Motor neuron (in vitro differentiated cells): ENCODE results near the gene TPI1. TPM values are rescaled to one million over a fixed set of nuclear protein-coding genes. Genes with fewer than 3 reads are reported as not detected.
"Not testable (repeated sequence)": the region's sequence is repeated elsewhere in the genome, so short reads cannot be mapped to it uniquely, and the experiment has no call there.

Experiments used
- ATAC-seq, 8 experiments: fragments of 200-7000 bp; cut with Tn5 transposase; replicated peaks in 6 of 8; 2 replicates each; pipeline ENCODE4 v1.8.0; 2021; ENCODE audit warnings: mild to moderate bottlenecking in 8 of 8, moderate library complexity in 8 of 8
- H3K27ac ChIP-seq, 2 donors: fragments of 250-450 bp; sonication (Bioruptor Pico); 2 replicates each; pipeline ENCODE4 v1.9.0; 2021; ENCODE audit warnings: antibody characterized with exemption in 2 of 2, mild to moderate bottlenecking in 2 of 2, moderate library complexity in 1 of 2
- H3K4me1 ChIP-seq, 2 donors: fragments of 250-450 bp; sonication (Bioruptor Pico); replicated peaks in 1 of 2; 2 replicates each; pipeline ENCODE4 v1.6.1; 2021; ENCODE audit warnings: antibody characterized with exemption in 2 of 2, mild to moderate bottlenecking in 2 of 2, moderate library complexity in 1 of 2
- H3K4me3 ChIP-seq, 5 donors: fragments of 250-450 bp; sonication (Bioruptor Pico); 2 replicates each; pipeline ENCODE4 v1.9.0; 2021; ENCODE audit warnings: antibody characterized with exemption in 5 of 5, mild to moderate bottlenecking in 5 of 5, moderate library complexity in 4 of 5
- WGBS, 10 experiments: fragments of 450-650 bp; shearing (Covaris generic); methylation state at CpG; one replicate each; pipeline ENCODE4 v1.0.0; 2022; 5-methylcytosine and 5-hydroxymethylcytosine counted together
- in situ Hi-C, 9 experiments: fragments of 400-800 bp; cut with MboI; loops; one replicate each; pipeline ENCODE4 v1.15.0; 2021; ENCODE audit warnings: low sequenced_read_pairs in 9 of 9, low pct_unique_long_range_greater_than_20kb in 2 of 9; ENCODE audit not compliant: unreplicated experiment in 9 of 9
- total RNA-seq, 8 experiments: library from RNA; unstranded; fragments of 300-600 nt; gene quantifications; 2 replicates each; pipeline versions ENCODE4 v1.2.3 to v1.2.4, GENCODE V29; 2022

TPI1 gene
- total RNA-seq, 8 experiments from 2014 or later, result 544 to 781 (median 685) TPM

DNA sequence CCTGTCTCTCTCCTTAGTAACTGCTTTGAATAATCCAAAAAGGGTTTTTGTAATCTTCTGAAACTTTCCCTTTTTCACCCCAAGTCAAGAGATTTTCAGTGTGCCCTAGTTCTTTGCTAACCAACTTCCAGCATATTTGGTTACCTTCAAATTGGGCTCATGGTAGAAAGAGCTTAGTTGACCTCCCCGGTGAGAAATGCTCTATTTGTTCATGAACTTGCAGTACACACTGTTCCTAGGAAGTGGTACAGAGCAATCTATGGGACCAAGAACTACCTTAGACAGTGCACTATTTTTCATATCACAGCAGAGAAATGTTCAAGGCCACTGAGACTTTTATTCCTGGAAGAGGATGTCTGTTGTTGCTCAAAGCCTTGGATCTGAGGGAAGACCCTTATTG is 13.7 kb upstream of the TPI1 start:
- no peak for ATAC-seq
- Histone ChIP-seq H3K4me3 (peak overlapping the region; percentile 62 to 83 (median 69)), H3K27ac (peak overlapping the region; percentile 77 to 86), H3K4me1 (peaks cover 11% of the 10 kb centered on the region in 2 donors)
- in situ Hi-C loops, result no loop called here
- 57 to 100% (median 86%) methylated on average over 1 of the region's 1 CpG; no CpG with 5 or more reads in 3 of the 10 experiments for WGBS, 10 experiments

DNA sequence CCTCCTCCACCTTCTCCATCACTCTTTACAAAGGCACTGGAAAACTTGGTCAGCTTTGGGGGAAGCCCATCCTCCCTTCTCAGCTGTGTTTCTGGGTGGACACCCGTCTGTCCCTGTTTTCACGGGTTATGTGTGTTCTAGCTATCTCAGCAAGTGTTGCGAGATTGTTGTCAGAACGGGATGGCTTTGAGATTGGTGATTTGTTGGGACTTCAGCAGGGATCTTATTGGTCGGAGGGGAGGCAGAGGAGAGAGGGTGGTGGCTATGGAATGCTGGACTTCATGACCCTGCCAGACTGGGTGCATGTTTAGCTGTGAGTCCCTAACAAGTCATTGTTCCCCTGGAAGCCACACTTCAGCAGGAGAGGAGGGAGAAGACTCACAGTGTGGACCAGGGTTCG is 13.3 kb upstream of the TPI1 start:
- 40 to 100% (median 85%) methylated on average over 1 to 5 of the region's 6 CpGs; no CpG with 5 or more reads in 2 of the 10 experiments for WGBS, 10 experiments
- H3K4me1 ChIP-seq, result peaks cover 11% of the 10 kb centered on the region in 2 donors
- in situ Hi-C loops, result no loop called here
- no peak for ATAC-seq
- no peak overlapping the region for H3K4me3 ChIP-seq
- no peak overlapping the region for H3K27ac ChIP-seq

DNA sequence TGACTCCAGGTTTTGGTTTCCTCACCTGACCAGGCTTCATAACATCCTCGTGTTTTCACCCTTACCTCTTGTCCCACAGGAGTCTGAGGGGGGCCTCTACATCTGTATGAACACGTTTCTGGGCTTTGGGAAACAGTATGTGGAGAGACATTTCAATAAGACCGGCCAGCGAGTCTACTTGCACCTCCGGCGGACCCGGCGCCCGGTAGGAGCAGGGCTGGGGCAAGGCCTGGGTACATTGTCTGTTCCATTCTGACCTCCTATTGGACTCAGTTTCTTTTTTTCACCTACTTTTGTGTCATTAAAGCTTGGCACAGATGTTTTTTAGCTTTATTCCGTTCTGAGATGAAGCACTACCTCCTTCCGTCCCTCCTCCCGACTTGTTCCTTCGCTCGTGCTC is 12.0 kb upstream of the TPI1 start:
- ATAC-seq, result no peak
- in situ Hi-C loops, result no loop called here
- H3K4me1 ChIP-seq, result peaks cover 11% of the 10 kb centered on the region in 2 donors

DNA sequence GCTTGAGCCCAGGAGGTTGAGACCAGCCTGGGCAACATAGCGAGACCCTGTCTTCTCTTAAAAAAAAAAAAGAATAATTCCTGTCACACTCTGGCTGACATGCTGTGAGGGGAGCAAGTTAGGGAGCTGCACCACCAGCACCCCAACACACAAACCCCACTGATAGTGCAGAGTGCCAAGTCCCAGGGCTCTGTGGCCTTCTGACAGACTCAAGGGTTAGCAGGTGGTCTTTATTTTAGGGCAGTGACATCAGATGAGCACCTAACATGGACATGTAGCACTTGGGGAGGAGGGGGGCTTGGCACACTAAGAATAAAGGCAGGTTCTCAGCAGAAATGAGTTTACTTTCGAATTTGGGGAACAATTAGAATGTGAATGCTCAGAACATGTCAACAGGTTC is 8.5 kb upstream of the TPI1 start:
- 86 to 100% (median 100%) methylated on average over 1 to 2 of the region's 2 CpGs; no CpG with 5 or more reads in 6 of the 10 experiments for WGBS, 10 experiments
- Histone ChIP-seq H3K27ac (no peak overlapping the region), H3K4me1 (peaks cover 3 to 5% of the 10 kb centered on the region in 2 donors), H3K4me3 (no peak overlapping the region)
- in situ Hi-C loops, result no loop called here
- ATAC-seq, result no peak

More for the DNA sequence above, 12.0 kb upstream of the TPI1 start:
- H3K4me3 ChIP-seq, result no peak overlapping the region
- H3K27ac ChIP-seq, result no peak overlapping the region
- WGBS, 10 experiments, result 60 to 95% (median 86%) methylated on average over 1 to 13 of the region's 14 CpGs; no CpG with 5 or more reads in 3 of the 10 experiments

DNA sequence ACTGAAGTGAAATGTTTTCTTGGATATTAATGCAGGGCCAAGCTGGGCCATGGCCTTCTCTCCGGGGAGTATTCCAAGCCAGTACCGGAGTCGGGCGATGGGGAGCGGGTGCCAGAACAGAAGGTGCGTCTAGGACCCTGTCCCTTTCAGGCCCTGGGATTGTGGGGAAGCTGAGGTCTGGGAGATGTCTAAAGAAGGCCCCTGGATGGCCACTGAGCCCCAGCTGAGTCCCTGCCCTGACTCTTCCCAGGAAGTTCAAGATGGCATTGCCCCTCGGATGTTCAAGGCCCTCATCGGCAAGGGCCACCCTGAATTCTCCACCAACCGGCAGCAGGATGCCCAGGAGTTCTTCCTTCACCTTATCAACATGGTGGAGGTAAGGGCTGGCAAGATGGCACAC is 7.2 kb upstream of the TPI1 start:
- ATAC-seq, result no peak
- 100% methylated on average over 1 to 2 of the region's 9 CpGs; no CpG with 5 or more reads in 7 of the 10 experiments for WGBS, 10 experiments
- no peak overlapping the region for H3K4me3 ChIP-seq
- no peak overlapping the region for H3K27ac ChIP-seq
- in situ Hi-C loops, result no loop called here
- H3K4me1 ChIP-seq, result no peaks in the 10 kb centered on the region

DNA sequence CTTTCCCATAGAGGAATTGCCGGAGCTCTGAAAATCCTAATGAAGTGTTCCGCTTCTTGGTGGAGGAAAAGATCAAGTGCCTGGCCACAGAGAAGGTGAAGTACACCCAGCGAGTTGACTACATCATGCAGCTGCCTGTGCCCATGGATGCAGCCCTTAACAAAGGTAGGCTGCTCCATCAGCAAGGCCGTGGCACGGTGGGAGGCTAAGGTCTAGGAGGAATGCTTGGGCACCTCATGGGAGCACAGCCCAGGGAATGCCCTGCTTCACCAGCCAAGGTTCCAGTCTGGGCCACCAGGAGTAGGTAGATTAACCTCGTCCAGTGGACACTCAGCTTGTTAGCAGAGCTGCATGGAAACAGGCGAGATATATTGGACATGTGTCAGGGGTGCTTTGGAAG is 6.4 kb upstream of the TPI1 start:
- no peaks in the 10 kb centered on the region for H3K4me1 ChIP-seq
- H3K27ac ChIP-seq, result no peak overlapping the region
- in situ Hi-C loops, result no loop called here
- no peak overlapping the region for H3K4me3 ChIP-seq
- 94 to 100% (median 100%) methylated on average over 1 to 5 of the region's 7 CpGs; no CpG with 5 or more reads in 4 of the 10 experiments for WGBS, 10 experiments
- ATAC-seq, result no peak

DNA sequence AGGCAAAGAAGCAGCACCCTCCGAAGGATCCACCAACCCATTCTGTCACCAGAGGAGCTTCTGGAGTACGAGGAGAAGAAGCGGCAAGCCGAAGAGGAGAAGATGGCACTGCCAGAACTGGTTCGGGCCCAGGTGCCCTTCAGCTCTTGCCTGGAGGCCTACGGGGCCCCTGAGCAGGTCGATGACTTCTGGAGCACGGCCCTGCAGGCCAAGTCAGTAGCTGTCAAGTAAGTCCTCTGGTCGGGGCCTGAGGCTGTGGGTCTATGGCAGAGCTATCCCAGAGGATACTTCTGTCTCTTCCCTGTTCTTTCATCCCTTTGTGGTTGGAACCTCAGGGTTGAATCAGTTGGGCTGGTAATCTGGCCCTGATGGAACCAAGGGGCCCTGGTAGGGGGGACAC is 5.9 kb upstream of the TPI1 start:
- WGBS, 10 experiments, result 95 to 100% (median 98%) methylated on average over 3 to 6 of the region's 9 CpGs; no CpG with 5 or more reads in 6 of the 10 experiments
- in situ Hi-C loops, result no loop called here
- Histone ChIP-seq H3K4me1 (peaks cover 2% of the 10 kb centered on the region in 2 donors), H3K4me3 (no peak overlapping the region), H3K27ac (no peak overlapping the region)
- no peak for ATAC-seq

DNA sequence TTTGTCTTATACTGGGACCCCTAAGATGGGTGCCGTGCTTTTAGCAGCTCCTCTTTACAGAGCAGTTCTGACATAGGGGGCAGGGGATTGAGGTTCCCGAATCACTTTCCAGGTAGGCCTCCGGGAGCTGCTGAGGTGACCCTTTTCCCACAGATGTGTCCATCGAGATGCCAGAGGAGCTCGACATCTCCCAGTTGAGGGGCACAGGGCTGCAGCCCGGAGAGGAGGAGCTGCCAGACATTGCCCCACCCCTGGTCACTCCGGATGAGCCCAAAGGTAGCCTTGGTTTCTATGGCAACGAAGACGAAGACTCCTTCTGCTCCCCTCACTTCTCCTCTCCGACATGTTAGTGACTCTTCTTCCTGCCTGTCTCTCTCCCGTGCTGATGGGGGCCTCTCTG is 4.3 kb upstream of the TPI1 start:
- in situ Hi-C loops, result no loop called here
- peaks cover 8% of the 10 kb centered on the region in 2 donors for H3K4me1 ChIP-seq
- H3K4me3 ChIP-seq, result no peak overlapping the region
- ATAC-seq, result no peak
- WGBS, 10 experiments, result 75 to 93% (median 90%) methylated on average over 2 to 10 of the region's 11 CpGs; no CpG with 5 or more reads in 5 of the 10 experiments
- no peak overlapping the region for H3K27ac ChIP-seq

DNA sequence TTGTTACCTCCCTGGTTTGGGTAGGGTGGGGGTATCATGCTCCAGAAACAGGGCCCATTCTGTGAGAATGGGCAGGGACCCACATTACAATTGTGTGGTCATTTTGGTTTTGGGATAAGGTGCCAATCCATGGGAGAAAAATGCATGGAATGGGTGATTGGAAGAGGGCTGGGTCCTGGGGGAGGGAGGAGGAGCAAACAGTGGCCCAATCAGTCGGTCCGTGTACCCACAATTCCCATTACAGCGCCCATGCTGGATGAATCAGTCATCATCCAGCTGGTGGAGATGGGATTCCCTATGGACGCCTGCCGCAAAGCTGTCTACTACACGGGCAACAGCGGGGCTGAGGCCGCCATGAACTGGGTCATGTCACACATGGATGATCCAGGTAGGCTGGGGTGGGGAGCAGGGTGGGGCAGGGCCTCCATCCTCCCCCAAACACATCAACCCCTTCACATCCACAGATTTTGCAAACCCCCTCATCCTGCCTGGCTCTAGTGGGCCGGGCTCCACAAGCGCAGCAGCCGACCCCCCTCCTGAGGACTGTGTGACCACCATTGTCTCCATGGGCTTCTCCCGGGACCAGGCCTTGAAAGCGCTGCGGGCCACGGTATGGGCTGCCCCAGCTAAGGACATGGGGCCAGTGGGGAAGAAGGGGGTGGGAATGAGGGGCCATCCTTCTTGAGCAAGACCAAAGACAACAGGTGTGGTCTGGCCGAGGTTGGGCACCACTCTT is 3.6 kb upstream of the TPI1 start:
- no peak overlapping the region for H3K27ac ChIP-seq
- 80 to 100% (median 95%) methylated on average over 1 to 4 of the region's 16 CpGs; no CpG with 5 or more reads in 6 of the 10 experiments for WGBS, 10 experiments
- no peak overlapping the region for H3K4me3 ChIP-seq
- in situ Hi-C loops, result no loop called here
- ATAC-seq, result no peak
- peaks cover 8% of the 10 kb centered on the region in 2 donors for H3K4me1 ChIP-seq

DNA sequence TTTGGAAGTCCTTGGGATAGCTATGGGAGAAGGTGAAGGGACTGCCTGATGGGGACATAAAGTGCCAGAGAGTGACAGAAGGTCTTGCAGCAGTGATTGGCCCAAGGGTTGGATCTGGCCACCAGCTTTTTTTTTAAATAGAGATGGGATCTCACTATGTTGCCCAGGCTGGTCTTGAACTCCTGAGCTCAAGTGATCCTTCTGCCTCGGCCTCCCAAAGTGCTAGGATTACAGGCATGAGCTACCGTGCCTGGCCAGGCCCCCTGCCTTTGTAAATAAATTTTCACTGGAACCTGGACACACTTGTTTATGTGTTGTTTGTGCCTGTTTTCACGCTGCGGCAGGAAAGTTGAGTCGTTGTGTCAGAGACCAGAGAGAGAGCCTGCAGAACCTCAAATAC is 2.0 kb upstream of the TPI1 start:
- H3K4me3 ChIP-seq, H3K27ac ChIP-seq, in situ Hi-C loops, ATAC-seq: not testable (repeated sequence)
- H3K4me1 ChIP-seq, result peaks cover 17 to 19% of the 10 kb centered on the region in 2 donors
- WGBS, 10 experiments, result 67 to 100% (median 100%) methylated on average over 1 to 5 of the region's 5 CpGs; no CpG with 5 or more reads in 5 of the 10 experiments

DNA sequence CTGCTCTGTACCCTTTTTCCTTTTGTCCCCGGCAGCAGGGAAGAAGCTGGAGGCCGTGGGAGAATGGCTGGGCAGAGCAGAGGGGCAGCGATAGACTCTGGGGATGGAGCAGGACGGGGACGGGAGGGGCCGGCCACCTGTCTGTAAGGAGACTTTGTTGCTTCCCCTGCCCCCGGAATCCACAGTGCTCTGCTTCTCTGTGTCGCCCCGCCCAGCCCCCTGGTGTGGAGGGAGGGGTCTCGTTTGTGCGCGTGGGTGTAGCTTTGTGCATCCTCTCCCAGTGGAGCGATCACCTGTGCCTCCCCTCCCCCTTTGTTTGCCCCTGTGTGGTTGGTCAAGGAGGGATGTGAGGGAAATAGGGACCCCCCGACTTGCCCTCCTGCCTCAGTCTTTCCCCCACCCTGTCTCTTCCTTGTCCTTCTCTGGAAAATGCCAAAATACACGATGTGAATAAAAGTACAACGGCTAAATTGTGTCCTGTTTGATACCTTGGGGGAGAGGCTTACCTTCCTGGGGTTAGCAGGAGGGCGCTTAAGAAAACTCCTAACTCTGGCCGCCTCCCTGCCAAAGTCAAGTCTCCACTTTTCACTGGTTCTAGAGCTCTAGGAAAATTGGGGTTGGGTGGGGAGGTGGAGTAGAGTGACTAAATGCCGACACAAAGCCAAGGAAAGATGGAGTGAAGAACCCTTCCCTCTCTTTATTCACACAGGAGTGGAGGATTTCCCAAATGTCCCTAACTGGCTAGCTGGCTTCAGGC is 990 bp upstream of the TPI1 start:
- WGBS, 10 experiments, result 56 to 70% (median 60%) methylated on average over 1 to 6 of the region's 19 CpGs; no CpG with 5 or more reads in 5 of the 10 experiments
- in situ Hi-C loops, result no loop called here
- ATAC-seq, result no peak
- H3K4me3 ChIP-seq, result peak overlapping the region in 4 of 5 donors; percentile 83 to 94 (median 88)
- peak overlapping the region in 1 of 2 donors; percentile 76 for H3K27ac ChIP-seq
- H3K4me1 ChIP-seq, result peaks cover 17 to 19% of the 10 kb centered on the region in 2 donors

DNA sequence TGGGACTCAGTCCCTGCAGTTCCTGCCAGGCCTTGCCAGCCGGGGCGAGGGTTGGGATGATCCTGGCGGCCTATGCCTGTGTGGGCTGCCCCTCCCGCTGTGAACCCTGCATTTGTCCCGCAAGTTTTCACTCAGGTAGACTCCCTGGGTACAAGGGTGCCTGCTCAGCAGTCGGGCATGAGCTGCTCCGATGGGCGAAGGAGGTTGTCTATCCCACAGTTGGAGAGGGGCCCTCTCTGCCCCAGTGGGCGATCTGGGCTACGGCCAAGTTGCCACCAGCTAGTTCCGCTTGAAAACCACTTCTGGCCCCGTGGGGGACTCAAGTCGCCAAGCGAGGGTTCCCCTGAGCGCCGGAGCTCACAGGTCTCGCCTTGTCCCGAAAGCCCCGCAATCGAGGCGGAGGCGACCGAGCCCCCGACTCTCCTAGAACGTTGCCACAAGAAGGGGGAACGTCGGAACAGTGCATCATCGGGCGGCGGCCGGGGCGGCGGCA is 365 bp upstream of the TPI1 start:
- in situ Hi-C loops, result no loop called here
- peak overlapping the region; percentile 50 to 76 for H3K27ac ChIP-seq
- peak overlapping the region; percentile 83 to 95 (median 89) for H3K4me3 ChIP-seq
- peak; percentile 1 to 31 (median 14) for ATAC-seq
- H3K4me1 ChIP-seq, result peaks cover 21 to 23% of the 10 kb centered on the region in 2 donors
- 0 to 40% (median 0%) methylated on average over 1 to 4 of the region's 33 CpGs; no CpG with 5 or more reads in 5 of the 10 experiments for WGBS, 10 experiments
